ENCODE measurements around the gene COL4A1.
A peak's percentile ranks its signal among the peaks of the same experiment; 100 is the strongest.

COL4A1 gene

GRCh38 chr13:110179857-110180147 is 127.2 kb downstream of the COL4A1 start:
- no peak for DNase-seq
- ChIA-PET CTCF (no interaction called here), POLR2A (no interaction called here)
- Histone ChIP-seq H3K4me1 (ENCODE audit: control extremely low read depth in 1 of 4, control insufficient read depth in 4 of 4, insufficient read depth in 4 of 4, low read length in 3 of 4) (no peaks in the 10 kb centered on the region), H3K27ac (ENCODE audit: insufficient read depth in 1 of 2, low read depth in 1 of 2, low read length in 2 of 2, poor library complexity in 1 of 2, severe bottlenecking in 2 of 2) (no peak overlapping the region), H3K36me3 (ENCODE audit: control insufficient read depth in 4 of 4, insufficient read depth in 4 of 4, low read length in 3 of 4) (no peaks in the 10 kb centered on the region), H3K9me3 (ENCODE audit: control extremely low read depth in 1 of 5, control insufficient read depth in 4 of 5, insufficient read depth in 2 of 5, low read depth in 1 of 5, low read length in 4 of 5) (peaks cover 0 to 3% (median 0%) of the 10 kb centered on the region in 5 experiments), H3K4me3 (ENCODE audit: control insufficient read depth in 1 of 7, extremely low read depth in 1 of 7, insufficient read depth in 4 of 7, low read depth in 2 of 7, low read length in 6 of 7) (no peak overlapping the region), H3K27me3 (replicated peaks in 2 of 5; ENCODE audit: control insufficient read depth in 4 of 5, insufficient read depth in 5 of 5, low read length in 4 of 5) (peaks cover 0 to 18% (median 2%) of the 10 kb centered on the region in 5 experiments)
- WGBS (ENCODE audit: insufficient coverage): 100% methylated on average over 1 of the region's 1 CpG

GRCh38 chr13:110179116-110179856 is 127.7 kb downstream of the COL4A1 start:
- peaks cover 0 to 18% (median 2%) of the 10 kb centered on the region in 5 experiments for H3K27me3 ChIP-seq (replicated peaks in 2 of 5; ENCODE audit: control insufficient read depth in 4 of 5, insufficient read depth in 5 of 5, low read length in 4 of 5)
- peaks cover 0 to 5% (median 2%) of the 10 kb centered on the region in 5 experiments for H3K9me3 ChIP-seq (ENCODE audit: control extremely low read depth in 1 of 5, control insufficient read depth in 4 of 5, insufficient read depth in 2 of 5, low read depth in 1 of 5, low read length in 4 of 5)
- DNase-seq: no peak
- CTCF ChIA-PET: no interaction called here
- 90% methylated on average over 13 of the region's 16 CpGs for WGBS (ENCODE audit: insufficient coverage)
- POLR2A ChIA-PET: no interaction called here
- H3K36me3 ChIP-seq (ENCODE audit: control insufficient read depth in 4 of 4, insufficient read depth in 4 of 4, low read length in 3 of 4): no peaks in the 10 kb centered on the region
- H3K4me3 ChIP-seq (ENCODE audit: control insufficient read depth in 1 of 7, extremely low read depth in 1 of 7, insufficient read depth in 4 of 7, low read depth in 2 of 7, low read length in 6 of 7): no peak overlapping the region
- no peaks in the 10 kb centered on the region for H3K4me1 ChIP-seq (ENCODE audit: control extremely low read depth in 1 of 4, control insufficient read depth in 4 of 4, insufficient read depth in 4 of 4, low read length in 3 of 4)
- no peak overlapping the region for H3K27ac ChIP-seq (ENCODE audit: insufficient read depth in 1 of 2, low read depth in 1 of 2, low read length in 2 of 2, poor library complexity in 1 of 2, severe bottlenecking in 2 of 2)

GRCh38 chr13:110177790-110178189 is 129.2 kb downstream of the COL4A1 start:
- Histone ChIP-seq H3K36me3 (ENCODE audit: control insufficient read depth in 4 of 4, insufficient read depth in 4 of 4, low read length in 3 of 4) (no peaks in the 10 kb centered on the region), H3K4me3 (ENCODE audit: control insufficient read depth in 1 of 7, extremely low read depth in 1 of 7, insufficient read depth in 4 of 7, low read depth in 2 of 7, low read length in 6 of 7) (no peak overlapping the region), H3K27ac (ENCODE audit: insufficient read depth in 1 of 2, low read depth in 1 of 2, low read length in 2 of 2, poor library complexity in 1 of 2, severe bottlenecking in 2 of 2) (no peak overlapping the region), H3K9me3 (ENCODE audit: control extremely low read depth in 1 of 5, control insufficient read depth in 4 of 5, insufficient read depth in 2 of 5, low read depth in 1 of 5, low read length in 4 of 5) (peaks cover 0 to 20% (median 14%) of the 10 kb centered on the region in 5 experiments), H3K4me1 (ENCODE audit: control extremely low read depth in 1 of 4, control insufficient read depth in 4 of 4, insufficient read depth in 4 of 4, low read length in 3 of 4) (no peaks in the 10 kb centered on the region), H3K27me3 (replicated peaks in 2 of 5; ENCODE audit: control insufficient read depth in 4 of 5, insufficient read depth in 5 of 5, low read length in 4 of 5) (peaks cover 0 to 13% (median 2%) of the 10 kb centered on the region in 5 experiments)
- 93% methylated on average over 7 of the region's 8 CpGs for WGBS (ENCODE audit: insufficient coverage)
- DNase-seq: no peak
- ChIA-PET POLR2A (no interaction called here), CTCF (no interaction called here)

- 90% methylated on average over 4 of the region's 7 CpGs for WGBS (ENCODE audit: insufficient coverage)
- no peak for DNase-seq
- Histone ChIP-seq H3K27ac (ENCODE audit: insufficient read depth in 1 of 2, low read depth in 1 of 2, low read length in 2 of 2, poor library complexity in 1 of 2, severe bottlenecking in 2 of 2) (no peak overlapping the region), H3K9me3 (ENCODE audit: control extremely low read depth in 1 of 5, control insufficient read depth in 4 of 5, insufficient read depth in 2 of 5, low read depth in 1 of 5, low read length in 4 of 5) (peaks cover 3 to 28% (median 15%) of the 10 kb centered on the region in 5 experiments), H3K36me3 (ENCODE audit: control insufficient read depth in 4 of 4, insufficient read depth in 4 of 4, low read length in 3 of 4) (no peaks in the 10 kb centered on the region), H3K4me3 (ENCODE audit: control insufficient read depth in 1 of 7, extremely low read depth in 1 of 7, insufficient read depth in 4 of 7, low read depth in 2 of 7, low read length in 6 of 7) (no peak overlapping the region), H3K27me3 (replicated peaks in 2 of 5; ENCODE audit: control insufficient read depth in 4 of 5, insufficient read depth in 5 of 5, low read length in 4 of 5) (peaks cover 0 to 22% (median 3%) of the 10 kb centered on the region in 5 experiments), H3K4me1 (ENCODE audit: control extremely low read depth in 1 of 4, control insufficient read depth in 4 of 4, insufficient read depth in 4 of 4, low read length in 3 of 4) (no peaks in the 10 kb centered on the region)
- ChIA-PET CTCF (no interaction called here), POLR2A (no interaction called here)
Measured at GRCh38 chr13:110176431-110176830, 130.5 kb downstream of the COL4A1 start.

- Histone ChIP-seq H3K27ac (ENCODE audit: insufficient read depth in 1 of 2, low read depth in 1 of 2, low read length in 2 of 2, poor library complexity in 1 of 2, severe bottlenecking in 2 of 2) (no peak overlapping the region), H3K27me3 (replicated peaks in 2 of 5; ENCODE audit: control insufficient read depth in 4 of 5, insufficient read depth in 5 of 5, low read length in 4 of 5) (peaks cover 0 to 22% (median 5%) of the 10 kb centered on the region in 5 experiments), H3K4me1 (ENCODE audit: control extremely low read depth in 1 of 4, control insufficient read depth in 4 of 4, insufficient read depth in 4 of 4, low read length in 3 of 4) (no peaks in the 10 kb centered on the region), H3K36me3 (ENCODE audit: control insufficient read depth in 4 of 4, insufficient read depth in 4 of 4, low read length in 3 of 4) (no peaks in the 10 kb centered on the region), H3K9me3 (ENCODE audit: control extremely low read depth in 1 of 5, control insufficient read depth in 4 of 5, insufficient read depth in 2 of 5, low read depth in 1 of 5, low read length in 4 of 5) (peaks cover 3 to 28% (median 15%) of the 10 kb centered on the region in 5 experiments), H3K4me3 (ENCODE audit: control insufficient read depth in 1 of 7, extremely low read depth in 1 of 7, insufficient read depth in 4 of 7, low read depth in 2 of 7, low read length in 6 of 7) (no peak overlapping the region)
- peak; percentile 2 to 31 (median 11) for DNase-seq
- POLR2A ChIA-PET: no interaction called here
- CTCF ChIA-PET: interaction anchor here (1.1 kb wide), 1 partner anchor 12 kb away, joined by 3 read pairs; no protein-coding TSS in a partner anchor
Measured at GRCh38 chr13:110173247-110173818, 133.6 kb downstream of the COL4A1 start.

- peaks cover 3 to 28% (median 15%) of the 10 kb centered on the region in 5 experiments for H3K9me3 ChIP-seq (ENCODE audit: control extremely low read depth in 1 of 5, control insufficient read depth in 4 of 5, insufficient read depth in 2 of 5, low read depth in 1 of 5, low read length in 4 of 5)
- no peaks in the 10 kb centered on the region for H3K4me1 ChIP-seq (ENCODE audit: control extremely low read depth in 1 of 4, control insufficient read depth in 4 of 4, insufficient read depth in 4 of 4, low read length in 3 of 4)
- CTCF ChIA-PET: no interaction called here
- H3K27ac ChIP-seq (ENCODE audit: insufficient read depth in 1 of 2, low read depth in 1 of 2, low read length in 2 of 2, poor library complexity in 1 of 2, severe bottlenecking in 2 of 2): no peak overlapping the region
- no peak overlapping the region for H3K4me3 ChIP-seq (ENCODE audit: control insufficient read depth in 1 of 7, extremely low read depth in 1 of 7, insufficient read depth in 4 of 7, low read depth in 2 of 7, low read length in 6 of 7)
- H3K36me3 ChIP-seq (ENCODE audit: control insufficient read depth in 4 of 4, insufficient read depth in 4 of 4, low read length in 3 of 4): no peaks in the 10 kb centered on the region
- H3K27me3 ChIP-seq (replicated peaks in 2 of 5; ENCODE audit: control insufficient read depth in 4 of 5, insufficient read depth in 5 of 5, low read length in 4 of 5): peaks cover 0 to 23% (median 7%) of the 10 kb centered on the region in 5 experiments
- POLR2A ChIA-PET: no interaction called here
- no peak for DNase-seq
- 83% methylated on average over 9 of the region's 9 CpGs for WGBS (ENCODE audit: insufficient coverage)
Measured at GRCh38 chr13:110170882-110171281, 136.1 kb downstream of the COL4A1 start.

- no peaks in the 10 kb centered on the region for H3K36me3 ChIP-seq (ENCODE audit: control insufficient read depth in 4 of 4, insufficient read depth in 4 of 4, low read length in 3 of 4)
- no peak overlapping the region for H3K27ac ChIP-seq (ENCODE audit: insufficient read depth in 1 of 2, low read depth in 1 of 2, low read length in 2 of 2, poor library complexity in 1 of 2, severe bottlenecking in 2 of 2)
- peaks cover 0 to 21% (median 7%) of the 10 kb centered on the region in 5 experiments for H3K27me3 ChIP-seq (replicated peaks in 2 of 5; ENCODE audit: control insufficient read depth in 4 of 5, insufficient read depth in 5 of 5, low read length in 4 of 5)
- DNase-seq: no peak
- ChIA-PET CTCF (no interaction called here), POLR2A (no interaction called here)
- WGBS (ENCODE audit: insufficient coverage): 96% methylated on average over 20 of the region's 20 CpGs
- H3K9me3 ChIP-seq (ENCODE audit: control extremely low read depth in 1 of 5, control insufficient read depth in 4 of 5, insufficient read depth in 2 of 5, low read depth in 1 of 5, low read length in 4 of 5): peaks cover 3 to 28% (median 15%) of the 10 kb centered on the region in 5 experiments
- no peaks in the 10 kb centered on the region for H3K4me1 ChIP-seq (ENCODE audit: control extremely low read depth in 1 of 4, control insufficient read depth in 4 of 4, insufficient read depth in 4 of 4, low read length in 3 of 4)
- H3K4me3 ChIP-seq (ENCODE audit: control insufficient read depth in 1 of 7, extremely low read depth in 1 of 7, insufficient read depth in 4 of 7, low read depth in 2 of 7, low read length in 6 of 7): no peak overlapping the region
Measured at GRCh38 chr13:110170020-110170790, 136.8 kb downstream of the COL4A1 start.
